Stimulated activated CD4-positive, alpha-beta T cell treated with anti-CD3 and anti-CD28 coated beads, Interleukin-4, amount 100 ng/mL, for 1 hour (primary cell): ENCODE results near the gene FBXW5.

Source experiments
- DNase-seq: peaks from one replicate; pipeline ENCODE4 v3.0.0-alpha.2; 2020

Gene FBXW5

DNA sequence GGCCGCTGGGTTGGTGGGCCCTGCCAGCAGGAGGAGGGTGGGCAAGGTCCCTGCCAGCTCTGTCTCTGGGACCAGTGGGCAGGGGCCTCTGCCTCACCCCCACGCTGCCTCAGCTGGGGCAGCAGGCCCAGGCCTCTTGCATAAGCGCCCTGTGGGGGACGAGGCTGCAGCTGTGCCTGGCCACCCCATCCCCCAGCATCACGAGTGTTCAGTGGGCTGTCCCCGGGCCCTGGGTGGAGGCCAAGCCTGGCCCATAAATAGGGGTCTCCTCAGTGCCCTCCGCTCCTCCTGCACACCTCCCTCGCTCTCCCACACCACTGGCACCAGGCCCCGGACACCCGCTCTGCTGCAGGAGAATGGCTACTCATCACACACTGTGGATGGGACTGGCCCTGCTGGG lies 32.7 kb upstream of the FBXW5 start, which contains the start of gene PTGDS:
Gene PTGDS, plus strand, starts transcription at position 282 of the 400 bp plus-strand sequence. Its CDS starts 75 bp downstream, at position 357.
- no peak for DNase-seq

DNA sequence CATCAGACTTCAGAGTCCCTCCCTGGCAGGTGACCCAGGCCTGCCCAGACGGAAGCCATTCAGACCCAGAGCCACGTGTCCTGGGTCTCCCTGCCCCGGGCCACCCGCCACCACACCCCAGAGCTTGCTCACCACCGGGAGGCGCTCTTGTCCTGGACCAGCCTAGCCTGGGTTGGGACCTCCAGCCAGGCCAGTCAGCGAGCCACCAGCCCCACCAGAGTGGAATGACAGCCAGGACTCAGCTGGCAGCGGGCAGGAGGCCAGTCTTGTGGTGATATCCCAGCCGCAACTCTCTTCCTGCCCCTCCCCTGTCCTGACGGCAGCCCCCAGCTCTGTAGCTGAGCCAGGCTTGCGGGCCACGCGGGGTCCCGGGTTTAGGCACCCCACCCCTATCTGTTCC lies 31.1 kb upstream of the FBXW5 start:
- no peak for DNase-seq

DNA sequence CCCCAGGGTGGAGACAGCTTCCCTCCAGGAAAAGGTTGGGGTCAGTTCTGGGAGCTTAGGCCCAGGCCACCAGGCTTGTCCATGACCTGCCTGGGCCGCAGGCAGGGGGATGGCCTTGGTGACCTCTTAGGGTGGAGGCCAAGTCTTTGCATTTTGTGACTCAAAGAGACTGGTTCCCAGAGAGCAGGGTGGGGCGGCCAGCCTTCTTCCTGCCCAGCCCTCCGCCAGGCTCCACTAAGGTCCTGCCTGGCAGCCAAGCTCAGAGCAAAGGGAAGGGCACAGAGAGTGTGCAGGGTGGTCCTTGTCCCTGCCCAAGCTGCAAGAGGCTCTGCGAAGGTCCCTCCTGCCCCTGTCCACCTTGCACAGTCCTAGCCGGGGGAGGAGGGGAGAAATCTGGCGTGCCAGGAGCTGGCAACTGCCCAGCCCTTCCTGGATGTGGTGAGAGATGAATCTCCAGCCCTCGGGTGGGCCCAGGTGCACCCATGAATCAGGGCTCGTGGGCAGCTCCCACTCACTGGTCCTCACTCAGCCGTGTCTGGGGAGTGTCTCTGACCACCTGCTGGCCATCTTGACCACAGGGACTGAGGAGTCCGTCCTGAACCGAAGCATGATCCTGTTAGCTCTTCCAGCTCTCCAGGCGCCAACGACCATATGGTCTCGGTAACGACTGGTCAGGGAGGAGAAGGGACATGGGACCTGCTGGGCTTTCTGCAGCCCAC lies 30.4 kb upstream of the FBXW5 start:
- DNase-seq: no peak

DNA sequence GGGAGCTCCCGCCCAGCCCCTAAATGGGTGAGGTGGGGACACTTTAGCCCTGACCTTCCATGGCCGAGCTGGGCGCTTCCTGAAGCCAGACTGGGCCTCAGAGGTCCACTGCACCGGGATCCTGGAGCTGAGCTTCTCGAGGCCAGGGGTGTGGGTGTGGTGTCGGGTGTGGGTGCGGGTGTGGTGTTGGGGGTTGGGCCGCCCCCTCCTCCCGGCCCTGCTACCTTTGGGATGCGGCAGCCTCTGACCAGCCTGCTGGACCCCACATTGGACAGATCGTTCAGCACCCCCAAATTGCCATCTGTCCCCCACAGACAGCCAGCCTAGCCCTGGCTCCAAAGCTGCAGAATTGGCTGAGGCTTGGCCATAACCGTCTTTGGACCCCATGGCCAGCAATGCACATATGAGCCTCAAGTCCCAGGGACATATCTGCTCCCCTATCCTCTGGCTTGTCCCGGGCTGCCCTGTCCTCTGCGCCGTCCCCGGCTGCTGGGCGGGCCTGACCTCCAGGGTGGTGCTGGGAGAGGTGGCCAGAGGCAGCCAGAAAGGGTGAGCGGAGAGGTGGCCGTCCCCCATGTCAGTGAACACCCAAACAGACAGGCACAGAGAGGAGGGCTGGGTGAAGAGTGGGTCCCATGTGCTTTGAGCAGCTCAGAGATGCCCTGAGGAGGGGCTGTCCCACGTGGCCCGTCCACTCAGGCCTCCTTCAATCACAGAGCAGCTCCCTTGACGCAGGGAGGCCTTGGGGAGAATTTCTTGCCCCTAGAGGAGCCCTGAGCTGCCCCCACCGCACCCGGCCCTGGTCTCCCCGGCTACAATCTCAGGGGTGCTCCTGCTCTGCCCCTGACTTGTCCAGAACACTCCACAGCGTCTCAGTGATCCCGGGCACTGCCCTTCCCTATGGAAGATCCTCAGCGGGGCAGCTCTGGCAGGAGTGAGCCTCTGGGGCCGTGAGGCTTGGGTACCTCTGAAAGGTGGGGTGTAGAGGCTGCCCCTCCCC lies 29.4 kb upstream of the FBXW5 start:
- DNase-seq: no peak

DNA sequence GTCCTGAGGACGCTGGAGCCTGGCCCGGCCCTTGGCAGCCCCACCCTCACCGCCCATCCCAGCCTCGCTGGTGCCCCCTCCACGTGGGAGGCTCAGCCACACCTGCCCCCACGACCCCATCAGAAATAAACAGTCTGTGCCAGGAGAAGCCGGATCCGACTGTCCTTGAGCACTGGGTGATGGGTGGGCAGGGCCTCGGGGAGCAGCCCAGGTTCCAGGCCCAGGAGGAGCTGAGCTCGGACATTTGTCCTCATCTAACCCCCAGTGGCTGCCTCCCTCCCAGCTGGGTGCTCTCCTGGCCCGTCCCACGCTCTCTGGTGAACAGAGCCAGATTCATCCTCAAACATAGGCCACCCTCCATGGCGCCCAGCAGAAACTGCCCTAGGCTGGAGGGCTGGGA lies 28.2 kb upstream of the FBXW5 start:
- no peak for DNase-seq

DNA sequence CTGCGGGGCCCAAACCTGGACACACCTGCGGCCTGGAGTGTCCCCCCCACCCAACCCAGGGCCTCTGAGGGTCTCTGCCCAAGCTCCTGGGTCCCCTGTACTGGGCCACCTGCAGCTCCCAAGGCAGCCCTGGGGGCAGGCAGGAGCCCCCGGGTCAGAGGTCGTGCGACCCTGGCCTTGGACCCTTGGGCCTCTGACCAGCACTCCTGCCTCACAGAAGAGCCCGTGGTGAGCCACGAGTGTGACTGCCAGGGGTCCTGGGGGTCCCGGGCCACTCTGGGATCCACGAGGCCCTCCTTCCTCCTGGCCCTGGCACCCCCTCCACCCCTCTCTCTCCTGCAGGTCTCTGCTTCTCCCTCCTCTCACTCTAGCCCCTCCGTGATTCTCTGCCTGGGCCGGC lies 27.8 kb upstream of the FBXW5 start:
- DNase-seq: no peak

DNA sequence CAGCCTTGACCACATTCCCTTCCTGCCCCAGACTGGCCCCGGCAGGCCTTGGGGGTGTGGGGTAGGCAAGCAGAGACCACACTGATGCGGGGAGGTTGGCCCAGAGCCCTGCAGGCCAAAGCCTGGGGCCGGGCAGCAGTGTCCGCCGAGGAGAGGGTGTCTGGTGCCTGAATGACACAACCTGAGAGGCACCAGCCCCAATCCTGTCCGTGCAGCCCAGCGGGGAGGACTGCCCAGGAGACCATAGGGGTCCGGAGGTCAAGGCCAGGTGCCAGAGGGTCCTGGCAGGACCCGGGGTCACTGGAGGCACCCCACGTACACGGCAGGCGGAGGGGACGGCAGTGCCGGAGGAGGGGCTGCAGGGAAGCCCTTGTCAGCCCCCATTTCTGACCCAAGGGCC lies 27.2 kb upstream of the FBXW5 start:
- DNase-seq: no peak

DNA sequence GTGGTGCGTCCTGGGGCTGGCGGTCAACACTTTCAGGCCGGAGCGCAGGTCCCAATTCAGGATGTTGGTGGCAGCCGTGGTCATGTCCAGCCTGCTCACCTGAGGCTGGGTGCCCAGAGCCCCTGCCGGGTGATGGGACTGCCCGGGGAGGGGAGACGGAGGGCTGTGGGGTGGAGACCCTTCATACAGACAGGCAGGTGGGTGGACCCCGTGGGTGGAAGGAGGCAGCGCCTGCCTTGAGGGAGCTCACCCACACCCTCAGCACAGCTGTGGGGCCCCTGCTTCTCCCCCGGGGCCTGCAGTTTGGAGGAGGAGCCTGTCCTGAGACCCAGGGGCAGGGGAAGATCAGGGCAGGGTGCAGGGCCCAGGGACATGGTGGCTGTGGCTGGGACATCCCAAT lies 25.8 kb upstream of the FBXW5 start:
- DNase-seq: no peak

DNA sequence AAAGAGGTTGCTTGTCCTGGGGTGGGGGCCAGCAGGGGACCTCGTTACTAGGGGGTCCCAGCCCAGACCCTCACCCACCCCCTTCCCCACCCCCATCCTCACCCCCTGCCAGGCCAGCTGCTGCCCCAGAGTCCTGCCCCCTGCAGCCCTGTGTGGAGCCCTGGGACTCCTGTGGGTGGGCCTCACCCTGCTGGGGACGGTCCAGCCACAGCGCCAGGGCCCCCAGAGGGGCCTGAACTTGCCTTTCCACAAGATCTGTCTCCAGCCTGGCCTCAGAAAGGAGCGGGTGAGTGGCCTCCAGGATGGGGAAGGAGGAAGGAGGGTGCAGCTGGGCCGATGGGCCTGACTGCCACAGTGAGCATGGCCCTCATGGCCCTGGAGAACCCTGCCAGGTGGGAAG lies 25.2 kb upstream of the FBXW5 start:
- DNase-seq: no peak

DNA sequence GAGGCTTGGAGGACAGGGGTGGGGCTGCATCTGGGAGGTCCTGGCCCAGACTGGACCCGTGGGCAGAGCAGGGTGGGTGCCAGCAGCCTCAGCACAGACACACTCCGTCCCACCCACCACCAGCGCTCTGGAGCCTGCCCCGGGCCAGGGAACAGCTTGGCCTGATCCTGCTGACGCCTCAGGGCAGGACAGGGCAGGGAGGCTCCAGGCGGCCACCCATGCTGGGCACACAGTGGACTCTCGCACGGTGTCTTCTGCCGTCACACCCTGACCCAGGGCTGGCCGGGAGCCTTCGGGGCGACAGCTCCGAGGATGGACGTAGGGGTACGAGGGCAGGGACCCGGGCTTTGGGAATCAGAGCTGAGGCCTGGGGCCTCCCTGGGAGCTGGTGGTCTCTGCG lies 24.6 kb upstream of the FBXW5 start:
- no peak for DNase-seq

DNA sequence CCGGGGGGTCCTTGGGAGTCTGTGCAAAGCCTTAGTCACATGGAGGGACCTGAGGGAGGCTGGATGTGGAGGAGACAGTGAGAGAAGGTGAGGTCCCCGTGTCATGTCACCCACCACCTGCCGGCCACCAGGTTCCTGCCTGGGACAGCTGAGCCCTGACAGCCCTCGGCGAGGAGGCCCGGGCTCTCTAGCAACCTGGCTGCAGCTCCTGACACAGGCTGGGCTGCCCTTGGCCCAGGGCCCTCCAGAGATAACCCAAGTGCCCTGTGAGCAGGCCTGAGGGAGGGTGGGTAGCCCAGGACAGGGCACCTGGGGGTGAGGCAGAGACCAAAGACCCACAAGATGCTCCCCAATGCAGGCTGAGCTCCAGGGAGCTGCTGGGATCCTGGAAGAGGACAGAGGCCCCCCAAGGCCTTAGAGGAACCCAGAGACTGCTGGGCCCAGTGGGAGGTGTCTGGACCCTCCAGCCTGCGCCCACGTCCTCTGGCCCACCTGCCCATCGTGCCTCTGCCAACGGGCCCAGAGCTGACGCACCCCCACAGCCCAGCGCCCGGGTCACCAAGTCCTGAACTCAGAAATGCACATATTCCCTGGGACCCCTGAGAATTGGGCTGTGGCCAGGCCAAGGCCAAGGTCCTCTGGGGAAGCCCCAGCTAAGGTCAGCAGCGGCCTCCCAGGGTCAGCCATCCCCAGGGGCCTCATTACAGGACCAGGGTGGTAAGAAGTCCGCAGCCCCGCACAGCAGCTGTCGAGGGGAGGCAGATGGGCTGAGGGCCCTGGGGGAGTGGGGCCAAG lies 24.0 kb upstream of the FBXW5 start:
- DNase-seq: no peak

DNA sequence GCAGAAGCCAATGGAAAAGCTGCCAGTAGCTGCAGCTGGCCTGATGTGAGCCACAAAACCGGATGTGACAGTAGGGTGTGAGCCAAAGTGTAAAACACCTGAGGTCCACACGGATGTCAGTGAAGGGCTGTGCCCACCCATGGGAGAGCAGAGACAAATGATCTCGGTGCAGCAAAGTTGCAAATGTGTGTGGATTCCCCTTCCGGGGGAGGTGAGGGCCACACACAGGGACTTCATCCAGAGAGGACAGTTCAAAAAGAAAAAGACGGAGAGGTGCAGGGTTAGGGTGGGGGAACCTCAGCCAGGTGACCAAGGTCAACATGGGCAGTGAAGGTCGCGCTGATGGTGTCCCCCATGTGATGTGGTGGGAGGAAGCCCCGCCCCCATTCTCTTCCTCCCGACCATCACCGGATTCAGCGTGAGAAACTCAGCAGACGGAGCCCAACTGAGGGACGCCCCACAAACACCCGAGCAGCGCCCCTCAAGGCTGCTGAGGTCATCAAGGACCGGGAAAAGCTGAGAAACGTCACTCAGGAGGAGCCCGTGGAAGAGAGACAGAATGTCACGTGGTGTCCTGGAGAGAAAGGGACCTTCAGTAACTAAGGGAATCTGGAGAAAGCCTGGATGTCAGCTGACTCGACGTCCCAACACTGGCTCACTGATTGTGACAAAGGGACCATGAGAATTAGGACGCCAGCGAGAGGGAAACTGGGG lies 21.4 kb upstream of the FBXW5 start:
- DNase-seq: no peak

DNA sequence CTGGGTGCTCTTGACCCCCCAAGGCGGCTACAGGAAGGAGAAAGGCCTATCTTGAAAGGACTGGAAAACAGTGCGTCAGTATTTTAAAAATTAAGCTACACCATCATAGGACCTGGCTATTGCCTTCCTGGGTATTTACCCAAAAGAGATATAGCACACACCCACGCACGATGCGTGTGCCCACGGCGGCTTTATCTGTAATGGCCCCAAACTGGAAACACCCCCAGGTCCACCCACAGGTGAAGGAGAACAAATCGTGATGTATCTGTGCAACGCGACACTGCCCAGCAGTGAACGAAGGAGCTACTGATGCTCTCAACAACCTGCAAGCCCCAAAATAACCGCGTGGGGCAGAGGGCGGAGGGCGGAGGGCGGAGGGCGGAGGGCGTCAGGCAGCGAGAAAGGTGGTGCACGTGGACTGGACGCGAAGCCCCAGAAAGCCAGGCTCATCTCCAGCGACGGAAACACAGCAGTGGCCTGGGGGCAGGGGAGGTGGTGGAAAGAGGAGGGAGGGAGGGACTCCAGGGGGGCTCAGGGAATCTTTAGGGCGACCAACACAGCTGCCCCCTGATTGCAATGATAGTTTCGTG lies 20.4 kb upstream of the FBXW5 start:
- no peak for DNase-seq

DNA sequence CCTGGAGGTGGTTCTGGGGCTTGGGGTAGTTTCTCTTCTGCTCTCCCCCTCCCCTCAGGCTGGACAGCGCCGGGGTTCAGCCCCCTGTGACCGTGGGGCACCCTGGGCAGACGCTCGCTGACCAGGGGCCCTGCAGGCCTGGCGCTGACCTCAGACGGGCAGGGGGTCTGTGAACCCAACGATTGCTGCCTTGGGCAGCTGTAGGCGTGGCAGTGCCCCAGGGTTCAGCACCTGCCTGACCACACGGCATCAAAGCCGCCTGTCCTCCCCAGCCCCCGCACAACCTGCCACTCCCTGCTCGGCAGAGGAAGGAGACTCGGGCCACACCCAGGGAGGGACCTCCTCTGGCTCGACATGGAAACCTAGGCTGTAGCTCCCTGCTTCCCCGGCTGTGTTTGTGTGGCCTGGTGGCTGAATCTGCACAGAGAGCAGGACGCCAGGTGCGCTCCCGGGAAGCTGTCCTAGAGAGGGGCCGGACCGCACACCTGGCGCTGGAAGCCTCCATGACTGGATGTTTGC lies 19.7 kb upstream of the FBXW5 start:
- DNase-seq: no peak

DNA sequence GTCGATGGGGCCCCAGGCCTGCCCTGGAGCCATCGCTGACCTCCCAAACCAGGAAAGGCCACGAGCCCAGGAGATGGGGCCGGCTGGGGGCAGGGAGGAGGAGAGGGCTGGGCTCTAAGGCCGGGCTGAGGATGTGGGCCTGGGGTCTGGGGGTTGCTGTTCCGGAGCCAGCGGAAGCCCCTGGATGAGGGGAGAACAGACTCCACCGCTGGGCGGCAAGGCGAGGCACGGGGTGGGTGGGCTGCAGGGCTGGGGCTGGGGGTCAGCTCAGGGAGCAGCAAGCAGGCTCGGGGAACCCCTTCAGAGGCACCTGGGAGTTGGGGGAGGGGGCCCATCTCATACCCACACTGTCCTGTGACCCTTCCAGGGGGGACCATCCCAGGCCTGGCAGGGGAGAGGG lies 19.2 kb upstream of the FBXW5 start:
- DNase-seq: no peak

DNA sequence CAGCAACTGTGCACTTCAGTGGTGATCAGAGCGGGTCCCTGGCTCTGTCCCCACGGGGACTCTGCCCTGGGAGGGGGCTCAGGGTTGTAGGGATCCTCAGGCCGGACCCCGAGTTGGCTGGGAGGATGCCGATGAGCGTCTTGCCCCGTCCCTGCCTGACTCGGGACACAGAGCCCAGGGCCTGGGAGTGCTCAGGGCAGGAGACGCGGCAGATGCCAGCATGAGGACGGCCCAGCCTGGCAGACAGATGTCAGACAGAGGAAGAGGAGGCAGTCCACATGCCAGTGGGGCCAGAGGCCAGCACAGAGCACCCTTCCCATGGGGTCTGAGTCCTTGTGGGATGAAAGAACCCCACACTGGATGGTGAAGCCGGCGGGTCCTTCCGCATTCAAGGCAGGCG lies 18.8 kb upstream of the FBXW5 start:
- no peak for DNase-seq

DNA sequence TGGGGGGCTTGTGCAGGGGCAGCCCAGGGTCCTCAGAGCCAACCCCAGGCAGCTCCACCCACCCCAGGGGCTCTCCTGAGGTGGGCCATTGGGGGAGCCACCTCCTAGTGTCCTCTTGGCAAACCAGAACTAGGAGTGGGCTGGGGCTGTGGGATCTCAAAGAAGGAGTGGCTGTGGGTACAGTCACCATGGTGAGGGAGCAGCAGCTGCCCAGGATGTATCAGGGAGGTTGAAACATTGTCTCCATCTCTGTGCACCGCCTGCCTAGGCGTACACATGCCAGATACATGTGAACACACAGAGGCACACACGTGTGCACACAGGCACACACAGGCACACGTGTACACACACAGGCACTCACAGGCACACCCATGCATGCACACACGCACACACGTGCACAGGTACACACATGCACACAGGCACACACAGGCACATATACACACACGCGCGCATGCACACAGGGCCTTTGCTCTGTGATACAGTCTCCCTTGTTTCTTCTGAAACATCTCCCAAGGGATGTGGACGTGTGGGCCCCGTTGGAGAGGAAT lies 18.2 kb upstream of the FBXW5 start:
- DNase-seq: no peak

DNA sequence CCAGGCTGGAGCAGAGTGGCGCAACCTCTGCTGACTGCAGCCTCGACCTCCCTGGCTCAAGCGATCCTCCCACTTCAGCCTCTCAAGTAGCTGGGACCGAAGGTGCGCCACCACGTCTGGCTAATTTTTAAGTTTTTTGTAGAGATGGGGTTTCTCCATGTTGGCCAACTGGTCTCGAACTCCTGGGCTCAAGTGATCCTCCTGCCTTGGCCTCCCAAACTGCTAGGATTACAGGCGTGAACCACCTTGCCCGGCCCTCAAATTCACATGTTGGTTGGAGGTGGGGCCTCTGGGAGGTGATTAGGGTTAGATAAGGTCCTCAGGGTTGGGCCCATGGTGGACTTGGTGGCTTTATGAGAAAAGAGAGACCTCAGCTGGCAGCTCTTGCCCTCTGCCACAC lies 17.6 kb upstream of the FBXW5 start:
- DNase-seq: no peak

DNA sequence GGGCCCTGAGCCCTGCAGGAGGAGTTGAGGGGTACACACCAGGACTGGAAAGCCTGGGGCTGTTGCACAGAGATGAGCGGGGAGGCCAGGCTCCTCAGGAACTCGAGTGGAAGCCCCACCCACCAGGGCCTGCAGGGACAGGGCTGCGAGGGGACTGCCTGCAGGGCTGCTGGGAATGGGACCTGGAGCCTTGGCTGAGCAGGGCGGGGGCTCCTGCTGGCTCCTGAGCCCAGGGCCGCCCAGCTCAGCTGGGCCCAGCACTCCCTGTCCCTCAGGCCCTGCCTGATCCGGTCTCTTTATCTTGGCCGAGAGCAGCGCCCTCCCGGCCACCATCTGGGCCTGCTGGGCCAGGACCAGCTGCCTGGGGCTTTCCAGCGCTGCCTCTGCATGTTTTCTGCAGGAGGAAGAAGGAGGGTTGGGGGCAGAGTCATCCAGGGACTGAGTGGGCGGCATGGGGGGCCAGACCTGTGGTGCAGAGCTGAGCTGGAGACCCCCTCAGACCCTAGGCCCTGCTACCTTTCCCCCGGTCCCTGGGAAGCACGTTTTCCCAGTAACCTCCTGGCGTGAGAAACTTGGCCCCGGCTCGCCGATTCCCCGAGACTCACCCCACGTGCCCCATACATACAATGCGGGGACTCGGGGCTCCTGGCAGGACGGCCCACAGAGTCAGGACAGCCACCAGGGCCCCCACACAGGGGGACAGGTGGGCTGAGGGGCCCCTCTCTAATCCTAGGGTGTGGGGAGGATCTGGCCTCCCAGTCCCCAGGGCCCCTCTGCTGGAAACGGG lies 16.9 kb upstream of the FBXW5 start:
- DNase-seq: no peak

DNA sequence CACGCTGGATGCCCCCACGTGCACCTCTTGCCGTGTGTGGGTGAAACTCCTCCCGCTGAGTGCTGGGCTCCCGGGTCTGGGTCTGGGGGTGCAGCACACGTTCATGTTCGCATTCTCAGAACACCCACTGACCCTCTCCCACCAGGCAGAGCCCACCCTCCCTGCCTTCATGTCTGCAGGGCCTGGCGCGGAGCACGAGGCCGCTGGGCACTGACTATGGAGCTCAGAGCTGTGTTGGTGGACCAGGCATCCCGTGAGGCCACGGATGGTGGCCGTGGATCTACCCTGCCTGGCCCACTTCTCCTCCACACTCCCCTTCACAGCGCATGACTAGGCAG lies 16.4 kb upstream of the FBXW5 start:
- DNase-seq: no peak
